Frontal cortex (tissue), 4 donors: ENCODE measurements around the gene DOCK1. TPM values are rescaled to one million over a fixed set of nuclear protein-coding genes. Genes with fewer than 3 reads are reported as not detected.

Source experiments
- DNase-seq, 2 donors: peaks; one replicate each; pipeline ENCODE4 v3.0.0; 2012; ENCODE audit warnings: low spot score in 2 of 2
- FAIRE-seq: peaks from 2 replicates; lab custom pipeline; 2012; peaks lifted over from hg19 to GRCh38; lab: Jason Lieb, UNC
- total RNA-seq: library from RNA; depleted of rRNA; stranded (reverse); fragments of >200 nt; gene quantifications from one replicate; pipeline ENCODE4 v1.2.3, GENCODE V29; 2014
- donor health status: control.
- donor health status: control.
- donor health status: control.

DOCK1 gene
- total RNA-seq, 1 donor from 2014 or later, result 14.3 TPM

GRCh38 chr10:127498087-127498486 lies 592.9 kb downstream of the DOCK1 start:
- FAIRE-seq (no peak), DNase-seq (no peak)

DNA sequence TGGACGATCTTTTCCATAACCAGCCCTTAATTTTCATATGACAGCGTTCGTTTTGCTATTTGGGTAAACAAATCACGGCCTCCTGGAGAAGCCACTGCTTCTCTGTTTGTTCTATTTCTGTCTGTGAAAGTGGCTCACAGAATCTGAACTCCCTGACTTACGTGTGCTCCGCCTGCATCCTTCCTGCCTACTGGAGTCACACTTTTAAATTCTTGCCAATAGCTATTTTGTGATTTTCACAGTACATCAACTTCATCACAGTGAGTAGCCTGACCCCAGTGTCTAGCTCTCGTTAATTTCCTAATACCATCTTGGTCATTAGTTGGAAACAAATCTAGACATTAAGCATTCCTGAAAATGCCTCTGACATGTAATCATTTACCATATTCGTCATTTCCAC lies 594.9 kb downstream of the DOCK1 start:
- FAIRE-seq (no peak), DNase-seq (no peak)

Other genes with a start within 250 kb of the DOCK1 start
- gene C10orf90, start 234.7 kb upstream of the DOCK1 start, total RNA-seq, result 0.41 TPM